Smooth muscle cell (in vitro differentiated cells): Measurements from ENCODE around the gene DSPP. TPM values are rescaled to one million over a fixed set of nuclear protein-coding genes. Genes with fewer than 3 reads are reported as not detected.

Source experiments
- DNase-seq: peaks from one replicate; lab custom pipeline; 2025; ENCODE audit not compliant: unreplicated experiment; lab: John Stamatoyannopoulos, UW
- H2AFZ ChIP-seq: fragments of 200-600 bp; sonication (generic); 2 replicates; pipeline ENCODE4 v1.6.0; 2016; ENCODE audit warnings: antibody characterized with exemption, low read depth, mild to moderate bottlenecking
- H3F3A ChIP-seq: fragments of 200-600 bp; sonication (generic); 2 replicates; pipeline ENCODE4 v1.6.0; 2017; ENCODE audit warnings: antibody characterized with exemption, low read depth
- H3K27ac ChIP-seq: fragments of 200-600 bp; sonication (generic); 2 replicates; pipeline ENCODE4 v1.5.1; 2016; ENCODE audit warnings: low read depth, mild to moderate bottlenecking
- H3K27me3 ChIP-seq: fragments of 200-600 bp; sonication (generic); 2 replicates; pipeline ENCODE4 v1.6.1; 2016; ENCODE audit warnings: low read depth, mild to moderate bottlenecking
- H3K36me3 ChIP-seq: fragments of 200-600 bp; sonication (generic); 2 replicates; pipeline ENCODE4 v1.5.1; 2016; ENCODE audit warnings: low read depth
- H3K4me1 ChIP-seq: fragments of 200-600 bp; sonication (generic); 2 replicates; pipeline ENCODE4 v1.5.1; 2016; ENCODE audit warnings: low read depth
- H3K4me2 ChIP-seq: fragments of 200-600 bp; sonication (generic); 2 replicates; pipeline ENCODE4 v1.6.0; 2016; ENCODE audit warnings: mild to moderate bottlenecking
- H3K4me3 ChIP-seq: fragments of 200-600 bp; sonication (generic); 2 replicates; pipeline ENCODE4 v1.5.1; 2016; ENCODE audit warnings: mild to moderate bottlenecking
- H3K79me2 ChIP-seq: fragments of 200-600 bp; sonication (generic); 2 replicates; pipeline ENCODE4 v1.6.0; 2016; ENCODE audit warnings: low read depth, mild to moderate bottlenecking
- H3K9ac ChIP-seq: fragments of 200-600 bp; sonication (generic); 2 replicates; pipeline ENCODE4 v1.6.0; 2016; ENCODE audit warnings: low read depth
- H3K9me3 ChIP-seq: fragments of 200-600 bp; sonication (generic); replicated peaks from 2 replicates; pipeline ENCODE4 v1.5.1; 2016; ENCODE audit warnings: low read depth
- H4K20me1 ChIP-seq: fragments of 200-600 bp; sonication (generic); 2 replicates; pipeline ENCODE4 v1.6.0; 2016; ENCODE audit warnings: low read depth
- WGBS: methylation state at CpG from one replicate; pipeline ENCODE4 v1.1.7; 2016; ENCODE audit warnings: low lambda C conversion rate; 5-methylcytosine and 5-hydroxymethylcytosine counted together
- polyA plus RNA-seq: library from polyadenylated mRNA; unstranded; fragments of >200 nt; fragmentation: Nextera tagmentation; extraction: Ambion mirVana; gene quantifications from 2 replicates; pipeline ENCODE4 v1.2.1, GENCODE V29; 2016
- total RNA-seq: library from RNA; depleted of rRNA; stranded (reverse); fragments of >200 nt; gene quantifications from 2 replicates; pipeline ENCODE4 v1.2.3, GENCODE V29; 2014
- TF ChIP-seq, protein P1 (sequence below): fragments of 200-600 bp; sonication (generic); IDR thresholded peaks from 2 replicates; pipeline ENCODE4 v1.5.1; 2017; ENCODE audit warnings: borderline replicate concordance, mild to moderate bottlenecking, antibody characterized with exemption; ENCODE audit not compliant: insufficient read depth, poor library complexity, severe bottlenecking

DSPP gene
- total and polyA plus RNA-seq, 2 experiments from 2014 or later: not detected

DNA sequence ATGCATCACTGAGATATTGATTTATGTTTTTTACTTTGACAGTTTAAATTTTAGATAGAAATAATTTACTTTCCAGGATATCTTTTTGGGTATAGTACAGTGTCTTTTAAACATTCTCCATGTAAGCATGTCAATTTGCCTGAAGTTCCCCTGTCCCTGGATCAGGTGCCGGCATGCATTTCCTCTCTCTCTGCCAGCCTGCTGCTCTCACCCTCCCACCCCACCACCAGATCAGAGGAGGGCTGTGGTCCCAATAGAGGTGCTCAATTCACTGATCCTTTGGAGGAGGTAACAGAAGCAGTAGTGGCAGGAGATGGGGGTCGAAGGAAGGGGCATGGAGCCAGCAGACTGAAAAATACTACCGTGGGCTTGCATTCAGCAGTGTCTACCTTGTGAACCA is 28.3 kb upstream of the DSPP start:
- TF ChIP-seq, protein P1, sequence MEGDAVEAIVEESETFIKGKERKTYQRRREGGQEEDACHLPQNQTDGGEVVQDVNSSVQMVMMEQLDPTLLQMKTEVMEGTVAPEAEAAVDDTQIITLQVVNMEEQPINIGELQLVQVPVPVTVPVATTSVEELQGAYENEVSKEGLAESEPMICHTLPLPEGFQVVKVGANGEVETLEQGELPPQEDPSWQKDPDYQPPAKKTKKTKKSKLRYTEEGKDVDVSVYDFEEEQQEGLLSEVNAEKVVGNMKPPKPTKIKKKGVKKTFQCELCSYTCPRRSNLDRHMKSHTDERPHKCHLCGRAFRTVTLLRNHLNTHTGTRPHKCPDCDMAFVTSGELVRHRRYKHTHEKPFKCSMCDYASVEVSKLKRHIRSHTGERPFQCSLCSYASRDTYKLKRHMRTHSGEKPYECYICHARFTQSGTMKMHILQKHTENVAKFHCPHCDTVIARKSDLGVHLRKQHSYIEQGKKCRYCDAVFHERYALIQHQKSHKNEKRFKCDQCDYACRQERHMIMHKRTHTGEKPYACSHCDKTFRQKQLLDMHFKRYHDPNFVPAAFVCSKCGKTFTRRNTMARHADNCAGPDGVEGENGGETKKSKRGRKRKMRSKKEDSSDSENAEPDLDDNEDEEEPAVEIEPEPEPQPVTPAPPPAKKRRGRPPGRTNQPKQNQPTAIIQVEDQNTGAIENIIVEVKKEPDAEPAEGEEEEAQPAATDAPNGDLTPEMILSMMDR: no peak
- Histone ChIP-seq H3K79me2 (no peaks in the 10 kb centered on the region), H4K20me1 (no peaks in the 10 kb centered on the region), H3K27ac (no peak overlapping the region), H3K27me3 (no peaks in the 10 kb centered on the region), H2AFZ (no peak overlapping the region), H3K9ac (no peak overlapping the region), H3F3A (no peaks in the 10 kb centered on the region), H3K36me3 (no peaks in the 10 kb centered on the region), H3K4me3 (no peak overlapping the region), H3K9me3 (no peaks in the 10 kb centered on the region), H3K4me2 (no peak overlapping the region), H3K4me1 (no peaks in the 10 kb centered on the region)
- no peak for DNase-seq
- WGBS: 79% methylated on average over 3 of the region's 3 CpGs

GRCh38 chr4:87584222-87584908 is 24.0 kb upstream of the DSPP start:
- 76% methylated on average over 2 of the region's 2 CpGs for WGBS
- H4K20me1 ChIP-seq: no peaks in the 10 kb centered on the region
- no peak overlapping the region for H3K9ac ChIP-seq
- H3K27ac ChIP-seq: no peak overlapping the region
- no peaks in the 10 kb centered on the region for H3K36me3 ChIP-seq
- H3K9me3 ChIP-seq: no peaks in the 10 kb centered on the region
- H3K4me2 ChIP-seq: no peak overlapping the region
- H3K79me2 ChIP-seq: no peaks in the 10 kb centered on the region
- H2AFZ ChIP-seq: no peak overlapping the region
- H3K4me3 ChIP-seq: no peak overlapping the region
- H3K4me1 ChIP-seq: no peaks in the 10 kb centered on the region
- TF ChIP-seq, protein P1: no peak
- no peaks in the 10 kb centered on the region for H3F3A ChIP-seq
- no peaks in the 10 kb centered on the region for H3K27me3 ChIP-seq
- no peak for DNase-seq

GRCh38 chr4:87589531-87589930 is 18.8 kb upstream of the DSPP start:
- DNase-seq: no peak
- Histone ChIP-seq H3K27ac (peak overlapping the region; percentile 32), H3K9me3 (no peaks in the 10 kb centered on the region), H4K20me1 (no peaks in the 10 kb centered on the region), H3F3A (no peaks in the 10 kb centered on the region), H3K79me2 (no peaks in the 10 kb centered on the region), H3K4me3 (no peak overlapping the region), H3K36me3 (no peaks in the 10 kb centered on the region), H3K4me1 (no peaks in the 10 kb centered on the region), H3K4me2 (peak overlapping the region; percentile 5), H3K9ac (no peak overlapping the region), H3K27me3 (no peaks in the 10 kb centered on the region), H2AFZ (no peak overlapping the region)
- TF ChIP-seq, protein P1: no peak

DNA sequence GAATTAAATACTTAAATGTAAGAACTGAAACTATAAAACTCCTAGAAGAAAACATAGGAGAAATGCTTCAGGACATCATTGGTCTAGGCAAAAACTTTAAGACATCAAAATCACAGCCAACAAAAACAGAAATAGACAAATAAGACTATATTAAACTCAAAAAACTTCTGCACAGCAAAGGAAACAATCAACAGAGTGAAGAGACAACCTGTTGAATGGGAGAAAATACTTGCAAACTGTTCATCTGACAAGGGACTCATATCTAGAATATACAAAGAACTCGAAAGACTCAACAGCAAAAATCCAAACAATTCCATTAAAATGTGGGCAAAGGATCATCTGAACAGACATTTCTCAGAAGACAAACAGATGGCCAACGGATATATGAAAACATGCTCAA is 16.2 kb upstream of the DSPP start:
- Histone ChIP-seq H4K20me1 (no peaks in the 10 kb centered on the region), H3F3A (no peaks in the 10 kb centered on the region), H3K27me3 (no peaks in the 10 kb centered on the region), H3K4me2 (no peak overlapping the region), H2AFZ (no peak overlapping the region), H3K4me1 (no peaks in the 10 kb centered on the region), H3K4me3 (no peak overlapping the region), H3K9ac (no peak overlapping the region), H3K27ac (no peak overlapping the region), H3K36me3 (no peaks in the 10 kb centered on the region), H3K79me2 (no peaks in the 10 kb centered on the region), H3K9me3 (no peaks in the 10 kb centered on the region)
- no peak for DNase-seq
- WGBS: 83% methylated on average over 2 of the region's 2 CpGs
- TF ChIP-seq, protein P1: no peak
